ENCODE data around the gene HPCAL1.
A peak's percentile ranks its signal among the peaks of the same experiment; 100 is the strongest.
"Not testable (repeated sequence)": the region's sequence is repeated elsewhere in the genome, so short reads cannot be mapped to it uniquely, and the experiment has no call there.

The HPCAL1 gene

GRCh38 chr2:10285191-10285555 lies 17.5 kb upstream of the HPCAL1 start:
- no peak for DNase-seq

GRCh38 chr2:10285556-10286198 lies 17.0 kb upstream of the HPCAL1 start:
- peak; percentile 68 to 78 for DNase-seq

GRCh38 chr2:10286216-10287037 lies 16.3 kb upstream of the HPCAL1 start:
- DNase-seq, result no peak

- DNase-seq, result peak; percentile 78
Measured at GRCh38 chr2:10287761-10288160, 14.9 kb upstream of the HPCAL1 start.

- no peak for DNase-seq
Measured at GRCh38 chr2:10288606-10289005, 14.1 kb upstream of the HPCAL1 start.

- DNase-seq, result no peak
Measured at GRCh38 chr2:10289352-10289751, 13.4 kb upstream of the HPCAL1 start.

- DNase-seq, result no peak
Measured at GRCh38 chr2:10289891-10290290, 12.8 kb upstream of the HPCAL1 start.

- DNase-seq, result not testable (repeated sequence)
Measured at GRCh38 chr2:10291376-10291775, 11.3 kb upstream of the HPCAL1 start.

GRCh38 chr2:10292033-10292432 lies 10.7 kb upstream of the HPCAL1 start:
- no peak for DNase-seq

- DNase-seq, result no peak
Measured at GRCh38 chr2:10293603-10294002, 9.1 kb upstream of the HPCAL1 start.

GRCh38 chr2:10294077-10294476 lies 8.6 kb upstream of the HPCAL1 start:
- no peak for DNase-seq

GRCh38 chr2:10295649-10296048 lies 7.1 kb upstream of the HPCAL1 start:
- DNase-seq, result not testable (repeated sequence)

GRCh38 chr2:10296142-10296541 lies 6.6 kb upstream of the HPCAL1 start:
- no peak for DNase-seq

GRCh38 chr2:10297191-10297830 lies 5.4 kb upstream of the HPCAL1 start:
- DNase-seq, result no peak

GRCh38 chr2:10297959-10298531 lies 4.7 kb upstream of the HPCAL1 start:
- peak; percentile 77 to 83 for DNase-seq

GRCh38 chr2:10298777-10299176 lies 3.9 kb upstream of the HPCAL1 start:
- DNase-seq, result not testable (repeated sequence)

GRCh38 chr2:10300328-10300920 lies 2.3 kb upstream of the HPCAL1 start:
- no peak for DNase-seq

GRCh38 chr2:10300997-10301940 lies 1.4 kb upstream of the HPCAL1 start:
- peak in 1 of 2 donors; percentile 59 for DNase-seq

- DNase-seq, result no peak
Measured at GRCh38 chr2:10301941-10302478, 694 bp upstream of the HPCAL1 start.

GRCh38 chr2:10303181-10303693 lies 533 bp downstream of the HPCAL1 start:
- DNase-seq, result no peak

- DNase-seq, result peak in 1 of 2 donors; percentile 35
Measured at GRCh38 chr2:10303694-10304378, 1.1 kb downstream of the HPCAL1 start.
